Mucosa of descending colon (tissue), 3 donors: ENCODE results near the gene DSTN. TPM values are rescaled to one million over a fixed set of nuclear protein-coding genes. Genes with fewer than 3 reads are reported as not detected.
"Not testable (repeated sequence)": the region's sequence is repeated elsewhere in the genome, so short reads cannot be mapped to it uniquely, and the experiment has no call there.

Experiments used
- ATAC-seq: fragments of 200-7000 bp; cut with Tn5 transposase; one replicate; pipeline ENCODE4 v1.9.1; 2020; ENCODE audit warnings: mild to moderate bottlenecking, moderate library complexity
- DNase-seq, 3 donors: peaks; one replicate each; pipeline ENCODE4 v3.0.0-alpha.2; 2020
- H3K36me3 ChIP-seq: fragments of 200-600 bp; one replicate; pipeline ENCODE4 v1.8.0; 2021; ENCODE audit warnings: low read depth, mild to moderate bottlenecking
- H3K4me1 ChIP-seq: fragments of 200-600 bp; one replicate; pipeline ENCODE4 v1.8.0; 2021; ENCODE audit warnings: low read depth, mild to moderate bottlenecking
- H3K4me3 ChIP-seq: fragments of 200-600 bp; one replicate; pipeline ENCODE4 v1.8.0; 2021; ENCODE audit warnings: mild to moderate bottlenecking
- H3K9me3 ChIP-seq: fragments of 200-600 bp; one replicate; pipeline ENCODE4 v1.8.0; 2021; ENCODE audit warnings: mild to moderate bottlenecking
- CTCF ChIP-seq: fragments of 200-600 bp; IDR thresholded peaks from one replicate; pipeline ENCODE4 v1.8.0; 2022; ENCODE audit warnings: antibody characterized with exemption, mild to moderate bottlenecking
- intact Hi-C, 2 donors: fragments of 100-400 bp; cut with DNase I in 1 of 2; cut with micrococcal nuclease in 1 of 2; formaldehyde crosslinking; loops; one replicate each; pipeline versions ENCODE4 v1.11.0 to v1.11.1; 2022; cut with DNase I, micrococcal nuclease
- total RNA-seq, 3 donors: library from RNA; stranded (reverse); fragmentation: NEBNext Ultra II Directional in 2 of 3; extraction: Animal tissue kit (Norgen Biotek cat#: 25700) in 2 of 3; gene quantifications; one replicate each; pipeline versions ENCODE4 v1.2.1 to v1.2.4, GENCODE V29; 2021 to 2023
- donor health status: DM: no; HTN: no; CAD: no; lungs with moderate emphysema.
- donor health status: DM: no; HTN: no; CAD: no.
- donor health status: DM: no; HTN: yes; CAD: no.

DSTN gene
- total RNA-seq, 3 donors from 2014 or later, result 261 to 946 (median 284) TPM

GRCh38 chr20:17657898-17658647 is 88.2 kb downstream of the DSTN start:
- TF ChIP-seq CTCF, result no peak
- no peak overlapping the region for H3K4me3 ChIP-seq
- DNase-seq, result no peak
- ATAC-seq, result no peak
- peaks cover 16% of the 10 kb centered on the region for H3K4me1 ChIP-seq
- H3K9me3 ChIP-seq, result no peaks in the 10 kb centered on the region
- no peaks in the 10 kb centered on the region for H3K36me3 ChIP-seq
- intact Hi-C loops, result no loop called here

GRCh38 chr20:17658648-17658993 is 88.7 kb downstream of the DSTN start:
- Histone ChIP-seq H3K36me3 (no peaks in the 10 kb centered on the region), H3K9me3 (no peaks in the 10 kb centered on the region), H3K4me3 (no peak overlapping the region), H3K4me1 (peaks cover 16% of the 10 kb centered on the region)
- intact Hi-C loops, result no loop called here
- DNase-seq, result no peak
- TF ChIP-seq CTCF, result no peak
- ATAC-seq, result no peak

GRCh38 chr20:17659344-17659743 is 89.5 kb downstream of the DSTN start:
- intact Hi-C loops, DNase-seq, H3K9me3 ChIP-seq, ATAC-seq, H3K4me3 ChIP-seq, H3K36me3 ChIP-seq: not testable (repeated sequence)
- peaks cover 16% of the 10 kb centered on the region for H3K4me1 ChIP-seq

Other genes starting within 250 kb of the DSTN start
- gene BFSP1, start 38.7 kb upstream of the DSTN start, total RNA-seq, result 1 to 10 TPM in 1 of 3 donors, under 1 TPM in 2; 0.17 to 1.1 (median 0.70) TPM
- gene RRBP1, start 112.2 kb downstream of the DSTN start, total RNA-seq, result 100 to 1,000 TPM; 210 to 402 (median 377) TPM
- not detected for gene BANF2, start 129.9 kb downstream of the DSTN start, total RNA-seq